T-helper 2 cell treated with Interferon-gamma antibody and Interleukin-4, amounts not matched to agents 100 ng/mL and 5 ng/mL, for 36 hours (primary cell): ENCODE measurements around the gene TEAD1. TPM values are rescaled to one million over a fixed set of nuclear protein-coding genes. Genes with fewer than 3 reads are reported as not detected.

ENCODE experiments used
- intact Hi-C: fragments of 100-400 bp; cut with micrococcal nuclease; formaldehyde crosslinking; loops from one replicate; pipeline ENCODE4 v1.15.1; 2023
- total RNA-seq: library from RNA; stranded (reverse); gene quantifications from 2 replicates; pipeline ENCODE4 v1.2.3, GENCODE V29; 2022

Gene TEAD1
- total RNA-seq, 1 donor from 2014 or later = 0.18 TPM

DNA sequence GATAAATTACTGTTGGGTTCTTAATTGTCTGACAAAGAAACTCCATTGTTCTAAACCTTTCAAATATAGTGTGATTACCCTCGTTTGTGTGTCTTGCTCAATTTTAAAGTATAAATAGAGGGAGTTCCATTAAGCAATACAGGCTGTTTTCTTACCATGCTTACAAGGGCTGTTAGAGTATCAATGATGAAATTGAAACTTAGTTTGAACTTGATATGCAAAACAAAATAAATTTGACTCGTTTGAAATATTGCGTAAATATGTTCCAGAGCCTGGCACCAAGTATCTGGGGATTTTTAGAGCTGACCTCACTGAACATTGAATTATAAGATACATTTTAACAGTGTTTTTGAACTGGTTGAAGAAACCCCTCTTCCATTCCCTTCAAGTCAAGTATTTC, 31.7 kb downstream of the TEAD1 start:
- intact Hi-C loops = no loop called here

DNA sequence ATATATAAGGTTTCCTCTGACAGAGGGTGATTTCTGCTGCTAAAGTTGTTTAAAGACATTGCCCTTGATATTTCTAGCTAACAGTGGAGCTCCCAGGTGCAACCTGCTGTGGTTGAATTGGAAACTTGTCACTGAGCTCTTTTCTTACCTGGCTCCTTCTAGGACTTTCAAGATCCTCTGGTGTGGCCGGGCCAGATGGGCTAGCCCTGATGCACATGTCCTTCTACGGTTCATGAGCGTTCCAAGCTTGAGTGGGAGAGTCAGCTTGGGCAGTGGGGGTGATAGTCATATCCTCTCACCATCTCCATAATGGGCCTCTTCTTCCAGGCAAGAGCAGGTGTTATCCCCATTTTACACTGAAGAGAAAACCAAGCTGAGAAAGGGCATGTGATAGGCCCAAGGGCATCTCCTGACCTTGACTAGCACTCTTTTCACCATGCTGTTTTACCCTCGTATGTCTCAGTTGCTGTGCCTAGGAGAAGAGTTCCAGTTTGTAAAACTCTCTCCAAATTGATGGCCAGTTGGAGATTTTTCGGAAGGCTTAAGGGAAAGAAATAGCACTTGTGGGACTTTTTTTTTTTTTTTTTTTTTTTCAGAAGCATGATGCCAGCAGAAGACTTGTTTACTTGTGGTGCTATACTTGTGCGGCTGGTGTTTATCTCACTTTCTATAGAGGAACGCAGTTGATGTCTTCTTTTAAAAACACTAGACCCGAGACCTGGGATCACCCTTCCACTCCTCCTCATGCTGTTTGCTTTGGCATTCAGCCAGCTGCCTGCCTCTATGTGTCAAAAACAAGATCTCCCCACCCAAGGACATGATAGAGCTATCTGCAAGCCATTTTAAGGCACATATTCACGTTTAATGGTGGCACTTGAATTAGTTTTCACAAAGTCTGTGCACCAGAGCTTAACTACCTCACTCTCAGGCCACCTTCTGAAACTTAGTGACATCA, 32.6 kb downstream of the TEAD1 start:
- intact Hi-C loops = no loop called here

DNA sequence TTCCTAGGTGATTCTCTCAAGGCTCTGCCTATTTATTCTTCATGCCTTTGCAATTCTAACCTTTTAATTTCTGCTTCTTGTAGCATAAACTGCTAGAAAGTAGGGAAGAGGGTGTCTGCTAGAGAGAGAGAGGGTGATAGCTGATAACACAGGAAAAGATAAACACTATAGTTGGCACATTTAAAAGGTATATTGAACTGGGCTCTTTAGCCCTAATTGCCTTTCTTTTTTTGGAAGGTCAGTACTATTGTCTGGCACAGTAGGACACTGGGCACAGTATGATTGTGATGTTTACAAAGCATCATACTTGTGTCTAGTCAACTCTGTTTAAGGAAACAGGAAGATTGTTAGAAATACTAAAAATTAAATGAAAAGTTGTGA, 33.3 kb downstream of the TEAD1 start:
- intact Hi-C loops = no loop called here

DNA sequence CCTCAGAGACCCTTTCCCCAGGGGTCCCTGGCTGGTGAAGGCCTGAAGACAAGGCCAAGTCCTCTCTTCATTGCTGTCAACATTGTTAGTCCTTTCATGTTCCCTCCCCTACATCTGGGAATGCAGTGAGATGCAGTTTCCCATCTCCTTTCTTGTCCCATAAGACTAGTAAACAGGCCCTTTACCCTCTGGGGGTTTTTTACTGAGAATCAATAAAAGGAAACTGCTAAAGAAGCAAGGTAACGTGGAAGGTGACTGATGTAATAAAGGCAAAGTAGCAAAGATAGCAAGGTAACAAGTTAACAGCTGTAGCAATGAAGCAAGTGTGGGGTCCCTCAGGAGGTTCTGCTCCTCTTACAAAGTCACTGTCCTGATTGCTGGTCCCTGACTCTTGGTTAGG, 37.3 kb downstream of the TEAD1 start:
- intact Hi-C loops = no loop called here

DNA sequence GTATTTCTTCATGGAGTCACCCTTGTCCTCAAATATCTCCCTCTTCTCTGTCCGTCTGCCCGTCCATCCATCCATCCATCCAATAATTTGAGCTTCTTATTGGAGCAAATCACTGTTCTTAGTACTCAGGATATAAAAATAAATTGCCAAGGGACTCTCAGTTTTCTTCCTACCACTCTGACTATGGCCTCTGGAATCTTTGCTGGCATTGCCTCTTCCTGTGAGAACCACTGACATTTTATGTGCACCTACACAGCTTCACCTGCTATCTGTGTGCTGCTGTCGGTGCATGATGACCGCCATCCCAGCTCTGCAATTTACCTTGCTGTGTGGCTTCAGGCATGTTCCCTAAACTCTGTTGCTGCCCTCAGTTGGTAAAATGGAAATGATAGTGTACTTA, 37.9 kb downstream of the TEAD1 start:
- intact Hi-C loops = no loop called here

DNA sequence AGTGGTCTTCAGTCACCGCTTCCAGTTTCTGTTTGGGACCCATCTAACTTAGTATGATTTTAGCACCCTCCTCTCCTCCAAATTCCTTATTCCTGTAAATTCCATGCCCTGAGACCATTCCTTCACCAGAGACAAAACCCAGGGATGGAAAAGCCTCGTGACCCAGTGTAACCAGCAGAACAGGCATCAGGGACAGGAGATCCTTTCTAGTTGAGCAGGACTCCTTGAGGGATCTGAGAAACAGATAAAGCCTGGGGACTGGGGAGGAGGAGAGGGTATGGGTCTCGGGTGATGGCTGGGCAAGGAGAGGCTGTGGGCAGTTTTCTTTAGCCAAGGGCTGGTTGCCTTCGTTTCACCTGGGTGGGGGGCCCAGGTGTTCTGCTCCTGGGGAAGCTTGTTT, 40.9 kb downstream of the TEAD1 start:
- intact Hi-C loops = no loop called here

DNA sequence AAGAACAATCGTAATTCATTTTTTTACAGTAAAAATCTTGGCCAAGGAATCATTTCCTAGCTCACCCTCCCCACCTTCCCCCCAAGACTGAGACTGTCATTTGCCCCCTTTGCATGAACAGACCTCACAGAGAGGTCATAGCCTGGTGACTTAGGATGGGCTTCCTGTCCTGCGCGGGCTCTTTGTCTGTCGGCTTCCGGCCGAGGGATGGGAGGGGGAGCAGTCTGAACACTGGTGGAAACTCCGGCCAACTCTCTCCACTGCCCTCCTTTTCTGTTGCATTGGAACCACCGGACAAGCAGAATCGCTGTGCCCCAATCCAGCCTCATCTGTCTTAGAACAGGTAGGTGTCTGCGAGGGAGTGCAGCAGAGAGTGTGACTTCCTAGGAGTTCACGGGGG, 41.7 kb downstream of the TEAD1 start:
- intact Hi-C loops = no loop called here

DNA sequence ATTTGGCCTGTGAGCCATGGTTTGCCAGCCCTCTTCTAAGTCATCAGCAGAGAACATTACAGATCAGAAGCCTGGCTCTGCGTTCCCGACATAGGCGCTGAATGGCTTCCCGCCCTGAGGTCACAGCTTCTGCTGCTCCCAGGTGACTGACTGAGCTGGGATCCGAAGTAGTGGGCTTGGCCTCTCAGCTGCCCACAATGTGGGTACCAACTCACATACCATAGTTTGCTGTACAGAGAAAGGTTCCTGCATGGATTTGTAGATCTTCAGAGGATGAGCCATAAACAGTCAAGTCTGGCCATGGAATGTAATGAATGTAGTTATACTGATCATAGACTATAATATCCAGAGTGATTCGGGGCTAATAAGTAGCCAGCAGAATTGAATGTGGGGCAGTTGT, 42.6 kb downstream of the TEAD1 start:
- intact Hi-C loops = no loop called here

DNA sequence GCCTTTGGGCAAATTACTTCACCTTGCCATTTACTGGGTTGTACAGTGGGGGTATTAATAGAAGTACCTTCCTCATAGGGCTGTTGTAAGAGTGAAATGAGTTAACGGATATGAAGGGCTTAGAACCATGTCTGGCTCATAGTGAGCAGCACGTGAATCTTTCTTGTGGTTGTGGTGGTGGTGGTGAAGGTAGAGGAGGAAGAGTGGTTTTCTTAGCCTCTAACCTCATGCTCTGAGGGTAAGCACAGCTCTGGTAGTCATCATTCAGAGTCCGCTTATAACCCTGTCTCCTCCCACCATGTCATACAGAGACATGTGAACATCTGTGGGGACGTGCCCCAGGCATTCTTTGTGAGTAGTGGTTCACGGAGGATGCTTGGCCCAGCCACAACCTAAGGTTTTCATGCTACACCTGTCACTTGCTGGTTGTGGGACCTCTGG, 43.6 kb downstream of the TEAD1 start:
- intact Hi-C loops = no loop called here

DNA sequence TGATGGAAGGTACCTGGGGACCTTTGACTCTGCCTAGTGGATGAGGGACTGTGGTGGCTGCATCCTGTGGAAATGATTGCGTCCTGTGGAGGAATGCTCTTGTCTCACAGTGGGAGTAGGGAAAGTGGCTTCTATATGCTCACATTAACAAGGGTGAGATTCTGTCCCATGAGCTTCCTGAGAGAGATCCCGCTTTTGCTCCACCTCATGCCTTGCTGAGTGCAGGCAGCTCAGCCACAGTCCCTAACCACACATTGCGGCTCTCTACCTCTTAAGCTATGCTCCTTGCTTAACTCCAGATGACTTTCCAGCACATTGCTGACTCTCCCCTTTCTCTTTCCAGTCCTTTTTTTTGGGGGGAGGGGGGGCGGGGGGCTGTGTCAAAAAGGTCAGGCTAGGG, 45.0 kb downstream of the TEAD1 start:
- intact Hi-C loops = no loop called here

DNA sequence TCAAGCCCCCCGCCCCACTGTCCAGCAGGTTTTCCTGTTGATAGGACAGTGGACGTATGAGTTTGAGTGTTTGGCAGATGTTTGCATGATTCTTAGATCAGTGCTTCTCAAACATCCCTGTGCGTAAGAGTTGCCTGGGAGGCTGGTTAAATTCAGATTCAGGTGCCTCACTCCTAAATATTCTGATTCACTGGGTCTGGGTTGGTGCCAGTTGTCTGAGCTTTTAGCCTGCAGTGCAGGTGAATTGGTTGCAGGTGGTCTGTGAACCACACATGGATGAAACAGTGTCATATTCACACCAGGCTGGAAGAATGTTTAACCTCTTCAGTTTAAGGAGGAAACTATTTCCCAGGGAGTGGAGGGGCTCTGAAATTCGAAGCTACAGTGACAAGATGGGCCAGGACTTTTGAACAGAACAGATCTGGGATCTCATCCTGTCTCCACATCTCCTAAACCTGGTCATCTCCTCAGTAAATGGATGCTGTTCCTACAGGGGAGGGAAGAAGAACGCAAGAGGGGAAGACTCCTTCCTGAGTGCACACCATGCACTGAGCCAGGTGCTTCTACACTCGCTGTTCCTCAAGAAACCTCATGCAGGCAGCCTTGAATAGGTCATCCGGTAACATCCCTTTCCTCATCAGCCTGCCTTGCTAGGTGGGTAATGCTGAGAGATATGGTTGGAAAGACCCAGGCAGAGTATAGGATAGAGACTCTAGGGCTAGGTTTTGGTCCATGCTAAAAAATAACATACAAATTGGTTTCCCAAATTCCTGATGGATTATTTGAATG, 47.8 kb downstream of the TEAD1 start:
- intact Hi-C loops = no loop called here

DNA sequence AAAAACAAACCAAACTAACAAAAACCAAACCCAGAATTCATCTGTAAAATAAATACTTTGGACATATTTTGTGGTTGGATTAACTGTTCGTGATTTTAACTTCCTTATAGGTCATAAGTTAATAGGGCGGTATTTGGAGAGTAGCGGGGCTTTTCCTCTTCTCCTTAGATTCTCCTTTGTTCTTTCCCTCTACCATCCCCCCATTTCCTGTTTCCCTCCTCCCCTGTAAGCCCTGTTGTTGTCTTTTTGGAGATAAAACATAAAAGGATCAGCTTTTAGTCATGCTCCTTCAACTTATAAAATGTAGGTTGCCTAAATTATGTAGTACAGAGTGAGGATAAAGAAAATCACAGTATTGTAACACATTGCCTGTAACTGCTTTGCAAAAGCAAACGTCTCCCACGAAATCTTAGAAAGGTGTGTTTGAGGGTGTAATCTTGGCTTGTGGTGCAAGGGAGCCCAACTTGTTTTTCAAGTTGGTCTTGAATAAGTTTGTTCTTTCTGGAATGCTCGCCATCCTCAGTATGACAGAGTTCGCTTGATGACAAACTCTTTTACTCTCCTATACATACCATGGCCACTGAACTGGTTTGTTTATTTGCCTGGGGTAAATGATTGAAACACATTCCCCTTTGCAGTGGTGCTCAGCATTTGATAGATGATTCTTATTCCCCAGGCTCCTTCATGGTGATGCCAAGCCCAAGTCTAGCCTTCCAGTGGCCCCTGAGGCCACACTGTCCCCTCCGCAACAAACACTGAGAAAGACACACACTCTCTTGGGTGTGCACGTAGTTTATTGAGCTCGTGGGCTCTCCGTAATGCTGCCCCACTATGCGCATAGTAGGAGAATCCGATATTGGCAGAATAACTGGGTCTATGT, 49.4 kb downstream of the TEAD1 start:
- intact Hi-C loops = no loop called here

DNA sequence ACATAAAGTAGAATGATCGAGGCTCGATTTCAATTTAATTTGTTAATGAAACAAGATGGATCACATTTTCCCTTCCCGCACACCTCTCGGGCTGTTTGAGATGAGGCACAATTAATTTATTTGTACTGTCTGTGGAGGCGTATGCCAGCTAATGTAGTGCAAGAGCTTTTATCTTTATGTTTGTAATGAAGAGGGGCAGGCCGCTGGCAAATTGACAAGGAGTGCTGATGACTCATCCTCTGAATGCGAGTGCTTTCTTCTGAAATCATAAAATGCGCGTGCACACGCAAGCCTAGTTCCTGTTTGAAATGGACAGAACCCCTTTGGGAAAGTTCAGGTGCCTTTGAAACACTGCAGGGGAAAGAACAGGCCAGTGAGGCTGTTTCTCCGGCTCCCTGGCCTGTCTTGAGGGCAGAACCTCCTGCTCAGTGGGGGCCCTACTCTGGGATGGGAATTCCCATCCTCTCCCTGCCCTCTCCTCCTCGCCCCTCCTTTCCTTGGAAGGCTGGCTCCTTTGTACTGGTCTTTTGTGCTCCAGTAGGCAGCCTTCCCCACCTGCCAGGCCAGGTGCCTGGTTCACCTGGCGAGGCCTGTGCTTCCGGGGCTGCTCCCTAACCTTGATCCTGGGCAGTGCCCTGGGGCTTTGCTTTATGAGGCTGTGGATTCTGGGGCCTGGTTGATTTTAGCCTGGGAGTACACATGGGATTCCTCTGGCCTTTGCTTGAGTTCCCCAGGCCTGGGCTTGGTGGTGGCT, 50.3 kb downstream of the TEAD1 start:
- intact Hi-C loops = no loop called here

DNA sequence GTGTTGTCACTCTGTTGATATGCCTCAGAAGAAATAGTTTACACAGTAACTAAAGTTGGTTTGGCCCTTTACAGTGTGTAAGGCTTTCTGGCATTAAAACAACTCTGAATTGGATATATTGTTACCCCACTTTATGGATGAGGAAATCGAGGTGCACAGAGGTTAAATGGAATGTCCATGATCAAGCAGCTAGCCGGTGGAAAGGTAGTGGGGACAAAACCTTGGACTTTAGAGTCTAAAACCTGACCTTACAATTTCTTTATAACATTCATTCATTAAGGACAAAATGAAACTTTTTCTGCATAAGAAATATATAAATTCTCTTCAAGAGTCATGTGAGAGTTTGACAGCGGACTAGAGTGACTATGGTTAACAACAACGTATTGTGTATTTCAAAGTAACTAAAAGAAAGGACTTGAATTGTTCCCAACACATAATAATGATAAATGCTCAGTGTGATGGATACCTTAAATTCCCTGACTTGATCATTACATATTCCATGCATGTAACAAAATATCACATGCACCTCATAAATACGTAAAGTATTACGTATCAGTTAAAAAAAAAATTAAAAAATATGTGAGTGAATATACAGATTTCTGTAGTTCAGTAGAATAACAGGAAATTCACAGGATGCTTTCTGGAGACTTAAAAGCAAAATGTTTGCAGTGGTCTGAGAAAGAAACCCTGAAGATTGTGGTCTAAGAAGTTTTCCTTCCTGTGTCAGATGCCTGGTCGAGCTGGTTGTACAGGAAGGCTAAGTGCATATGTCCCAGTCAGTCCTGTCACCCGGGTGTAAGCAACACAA, 51.0 kb downstream of the TEAD1 start:
- intact Hi-C loops = no loop called here

DNA sequence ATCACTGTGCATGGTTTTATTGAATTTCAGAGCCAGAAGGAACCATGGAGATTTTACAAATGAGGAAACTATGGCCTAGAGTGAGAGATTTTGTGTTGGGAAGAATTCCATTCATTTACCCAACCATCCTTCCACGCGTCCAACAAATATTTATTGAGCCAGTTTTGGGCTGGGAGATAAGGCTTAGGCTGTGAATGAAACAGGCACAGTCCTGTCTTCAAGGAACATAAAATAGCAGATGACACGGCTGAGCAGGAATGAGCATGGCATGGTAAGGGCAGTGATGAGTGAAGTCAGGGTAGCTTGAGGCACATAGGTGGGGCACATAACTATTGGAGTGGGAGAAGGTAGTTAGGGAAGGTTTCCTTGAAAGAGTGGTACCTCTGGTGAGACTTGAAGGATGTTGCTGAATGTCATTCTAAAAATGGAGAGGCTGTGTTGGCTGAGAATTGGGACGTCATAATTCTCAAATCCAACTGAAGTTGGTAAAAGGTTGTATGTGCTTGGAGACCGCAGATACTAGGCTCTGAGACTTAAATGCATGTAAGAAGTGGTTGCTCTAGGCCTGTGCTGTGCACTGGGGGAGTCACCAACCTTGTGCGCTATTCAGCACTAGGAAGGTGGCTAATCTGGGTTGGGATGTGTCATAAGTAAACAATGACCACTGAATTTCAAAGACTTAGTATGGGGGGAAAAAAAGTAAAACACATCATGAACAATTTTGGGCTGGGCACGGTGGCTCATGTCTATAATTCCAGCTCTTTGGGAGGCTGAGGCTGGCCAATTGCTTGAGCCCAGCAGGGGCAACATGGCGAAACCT, 51.9 kb downstream of the TEAD1 start:
- intact Hi-C loops = no loop called here

DNA sequence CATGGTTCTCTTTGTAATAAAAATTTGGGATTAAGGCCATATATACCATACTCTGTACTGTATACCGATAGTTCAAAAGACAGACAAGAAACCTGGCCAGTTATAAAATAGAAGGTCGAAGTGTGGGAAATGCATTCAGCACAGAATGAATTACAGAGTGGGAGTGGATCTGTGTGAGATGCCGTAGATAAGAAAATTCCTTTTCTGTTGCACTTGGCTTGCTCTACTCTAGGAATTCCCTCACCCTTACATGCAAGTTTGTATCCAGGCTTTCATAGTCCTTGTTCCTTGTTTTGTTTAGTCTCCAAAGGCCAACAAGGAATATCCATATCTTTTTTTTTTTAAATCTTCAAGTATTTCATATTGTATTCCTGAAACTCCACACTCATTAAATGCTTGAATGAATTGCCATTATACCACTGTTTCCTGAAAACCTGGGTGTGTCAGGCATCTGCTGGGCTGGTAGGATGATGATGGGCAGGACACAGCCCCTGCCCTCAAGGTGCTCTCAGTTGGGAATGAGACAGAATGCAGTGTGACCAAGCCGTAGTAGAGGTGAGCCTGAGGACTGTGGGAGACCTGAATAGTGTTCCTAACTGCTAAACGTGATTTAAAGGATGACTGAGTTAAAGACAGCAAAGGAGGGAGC, 53.5 kb downstream of the TEAD1 start:
- intact Hi-C loops = no loop called here

DNA sequence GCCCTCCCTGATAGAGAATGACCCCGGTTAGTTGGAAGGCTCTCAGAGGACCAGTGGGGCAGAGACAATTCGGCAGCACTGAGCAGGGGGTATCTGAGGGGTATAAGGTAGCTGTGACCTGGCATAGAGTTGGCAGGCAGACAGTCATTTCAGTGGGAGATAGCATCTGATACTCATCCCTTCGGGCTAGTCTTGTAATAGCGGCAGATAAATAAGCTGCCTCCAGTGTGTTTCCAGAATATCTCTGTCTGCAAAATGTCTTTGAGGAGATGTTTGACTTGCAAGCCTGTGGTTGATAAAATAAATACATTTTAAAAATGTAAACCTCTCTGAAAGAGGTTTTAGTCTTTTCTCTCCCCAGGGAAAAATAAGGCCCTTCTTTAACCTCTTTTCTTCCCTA, 54.2 kb downstream of the TEAD1 start:
- intact Hi-C loops = no loop called here

DNA sequence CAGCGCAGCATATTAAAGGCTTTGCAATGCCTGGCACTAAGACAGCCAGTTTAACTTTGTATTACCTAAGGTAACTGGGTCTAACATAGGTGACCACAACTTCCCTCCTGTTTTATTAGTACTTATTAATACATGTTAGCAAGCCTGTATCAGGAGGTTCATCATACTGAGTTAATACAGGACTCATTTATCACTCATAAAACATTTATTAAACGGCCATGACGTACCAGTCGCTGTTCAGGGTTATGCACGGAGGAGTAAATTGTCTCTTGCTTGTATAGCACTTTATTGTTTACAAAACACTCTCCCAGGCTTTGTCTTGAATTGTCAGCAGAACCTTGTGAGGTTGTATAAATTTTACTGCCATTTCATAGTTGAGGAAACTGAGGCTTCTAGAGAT, 55.7 kb downstream of the TEAD1 start:
- intact Hi-C loops = no loop called here
